DOHH2 (cell line): ENCODE measurements around the gene CAMP.

Experiments
- CTCF ChIP-seq: fragments of 200-600 bp; sonication (generic); IDR thresholded peaks from one replicate; pipeline ENCODE4 v1.5.1; 2014; ENCODE audit warnings: antibody characterized with exemption, mild to moderate bottlenecking, low read depth, low read length; ENCODE audit not compliant: poor library complexity, severe bottlenecking
- EZH2phosphoT487 ChIP-seq: fragments of 200-600 bp; sonication (generic); IDR thresholded peaks from 2 replicates; pipeline ENCODE4 v1.6.1; 2017; ENCODE audit warnings: borderline replicate concordance, mild to moderate bottlenecking, antibody characterized with exemption, low read length, moderate library complexity, mixed read lengths

- TF ChIP-seq CTCF (no peak), EZH2phosphoT487 (no peak)
Measured at GRCh38 chr3:48215876-48216275, 7.4 kb upstream of the CAMP start.
